K562 (cell line): ENCODE results near the gene AP1AR. TPM values are rescaled to one million over a fixed set of nuclear protein-coding genes. Genes with fewer than 3 reads are reported as not detected.
A peak's percentile ranks its signal among the peaks of the same experiment; 100 is the strongest.

ENCODE experiments used
- BDP1 ChIP-seq: IDR thresholded peaks from 3 replicates; pipeline ENCODE4 v1.6.1; 2011; ENCODE audit not compliant: insufficient read length, insufficient read depth
- CBX8 ChIP-seq: fragments of 200-600 bp; sonication (generic); IDR thresholded peaks from 2 replicates; pipeline ENCODE4 v1.6.1; 2012; ENCODE audit warnings: borderline replicate concordance, mixed run types, low read depth, mild to moderate bottlenecking, moderate library complexity, mixed read lengths, low read length, control low read depth, inconsistent platforms; ENCODE audit not compliant: poor library complexity, severe bottlenecking; ENCODE audit errors: extremely low read depth
- CHCHD3 ChIP-seq: fragments of 250-450 bp; sonication (Bioruptor Pico); IDR thresholded peaks from 2 replicates; pipeline ENCODE4 v2.1.2; 2022; ENCODE audit warnings: mild to moderate bottlenecking
- FOXJ2 ChIP-seq: fragments of 200-800 bp; sonication (Bioruptor generic); IDR thresholded peaks from 2 replicates; pipeline ENCODE4 v1.6.1; 2016; ENCODE audit warnings: missing genetic modification characterization, missing compliant biosample characterization
- HNRNPH1 ChIP-seq: fragments of 200-400 bp; formaldehyde crosslinking; optimal IDR thresholded peaks from 2 replicates; pipeline ENCODE3; 2017; ENCODE audit warnings: low read depth, mild to moderate bottlenecking, low read length, moderate library complexity
- KDM1A ChIP-seq, 2 experiments: fragments of 450-650 bp; IDR thresholded peaks; 2 replicates each; pipeline ENCODE4 v1.6.1; 2016; ENCODE audit warnings: mild to moderate bottlenecking in 2 of 2
- LEF1 ChIP-seq: fragments of 450-650 bp; IDR thresholded peaks from 2 replicates; pipeline ENCODE4 v1.6.1; 2016; ENCODE audit warnings: mild to moderate bottlenecking
- NR4A1 ChIP-seq, 2 experiments: fragments of 250-450 bp in 1 of 2; fragments of 450-650 bp in 1 of 2; sonication (Bioruptor Pico) in 1 of 2; IDR thresholded peaks; 2 replicates each; pipeline versions ENCODE4 v1.4.0 to v1.6.1; 2016 to 2020; ENCODE audit warnings: mild to moderate bottlenecking in 2 of 2, missing compliant biosample characterization in 1 of 2, missing genetic modification characterization in 1 of 2, moderate library complexity in 1 of 2
- PTRF ChIP-seq: fragments of 450-650 bp; IDR thresholded peaks from 2 replicates; pipeline ENCODE4 v1.6.1; 2016; ENCODE audit warnings: mild to moderate bottlenecking, missing genetic modification characterization, missing compliant biosample characterization
- SMARCE1 ChIP-seq: fragments of 450-650 bp; IDR thresholded peaks from 2 replicates; pipeline ENCODE4 v1.7.1; 2016; ENCODE audit warnings: mild to moderate bottlenecking
- SRSF7 ChIP-seq: fragments of 200-400 bp; formaldehyde crosslinking; optimal IDR thresholded peaks from 2 replicates; pipeline ENCODE3; 2017; ENCODE audit warnings: mild to moderate bottlenecking, low read depth, low read length
- YBX1 ChIP-seq: fragments of 450-650 bp; IDR thresholded peaks from 2 replicates; pipeline ENCODE4 v1.7.1; 2016; ENCODE audit warnings: mild to moderate bottlenecking
- ZBTB8A ChIP-seq: fragments of 450-650 bp; IDR thresholded peaks from 2 replicates; pipeline ENCODE4 v1.6.1; 2018; ENCODE audit warnings: mild to moderate bottlenecking, moderate library complexity; ENCODE audit not compliant: partially characterized antibody
- ZNF253 ChIP-seq: fragments of 250-450 bp; sonication (Bioruptor Pico); conservative IDR thresholded peaks from 2 replicates; pipeline ENCODE4 v1.6.1; 2021; ENCODE audit warnings: mild to moderate bottlenecking
- ZNF696 ChIP-seq: fragments of 250-450 bp; sonication (Bioruptor Pico); conservative IDR thresholded peaks from 2 replicates; pipeline ENCODE4 v1.4.0; 2020; ENCODE audit warnings: mild to moderate bottlenecking, moderate library complexity
- polyA plus RNA-seq, 8 experiments: library from polyadenylated mRNA; depleted of rRNA in 4 of 8; stranded (reverse) in 5 of 8; unstranded in 3 of 8; fragments of >200 nt; fragmentation: Nextera tagmentation in 2 of 8; fragmentation: Illumina TruSeq in 1 of 8; extraction: Ambion mirVana in 2 of 8; extraction: Trizol in 1 of 8; gene quantifications; 2 replicates each; pipeline versions ENCODE4 v1.2.1 to v1.2.3, GENCODE V29; 2011 to 2014; ENCODE audit warnings: inconsistent platforms in 1 of 8, missing spikeins in 1 of 8
- total RNA-seq, 7 experiments: library from RNA; depleted of rRNA in 6 of 7; stranded (reverse); fragments of >200 nt in 6 of 7; fragmentation: Illumina TruSeq in 2 of 7; extraction: Trizol in 2 of 7; gene quantifications; 2 replicates each; pipeline versions ENCODE4 v1.2.1 to v1.2.3, GENCODE V29; 2011 to 2021; ENCODE audit warnings: low replicate concordance in 1 of 7
- TF ChIP-seq, protein P1 (sequence below): fragments of 250-450 bp; sonication (Bioruptor Pico); IDR thresholded peaks from 2 replicates; pipeline ENCODE4 v1.4.0; 2020; ENCODE audit warnings: mild to moderate bottlenecking, moderate library complexity
- TF ChIP-seq, protein P2 (sequence below): fragments of 250-450 bp; sonication (Bioruptor Pico); IDR thresholded peaks from 2 replicates; pipeline ENCODE4 v1.8.0; 2022; ENCODE audit warnings: moderate library complexity, mild to moderate bottlenecking, inconsistent platforms
- TF ChIP-seq, protein P3 (sequence below): fragments of 450-650 bp; formaldehyde crosslinking; IDR thresholded peaks from 2 replicates; pipeline ENCODE4 v1.4.0; 2020; ENCODE audit warnings: mild to moderate bottlenecking, moderate library complexity
- TF ChIP-seq, protein P4 (sequence below), 2 experiments: fragments of 450-650 bp; conservative IDR thresholded peaks; 2 replicates each; pipeline ENCODE4 v1.6.1; 2017; ENCODE audit warnings: mild to moderate bottlenecking in 2 of 2, moderate library complexity in 2 of 2
- TF ChIP-seq, protein P5 (sequence below): fragments of 450-650 bp; IDR thresholded peaks from 2 replicates; pipeline ENCODE4 v1.6.1; 2016; ENCODE audit warnings: mild to moderate bottlenecking

The AP1AR gene
- total and polyA plus RNA-seq, 9 of the 15 experiments (the other 6 are each of a cell fraction or from before 2014, with no cell fraction given) = 2.6 to 20.7 (median 12.2) TPM

DNA sequence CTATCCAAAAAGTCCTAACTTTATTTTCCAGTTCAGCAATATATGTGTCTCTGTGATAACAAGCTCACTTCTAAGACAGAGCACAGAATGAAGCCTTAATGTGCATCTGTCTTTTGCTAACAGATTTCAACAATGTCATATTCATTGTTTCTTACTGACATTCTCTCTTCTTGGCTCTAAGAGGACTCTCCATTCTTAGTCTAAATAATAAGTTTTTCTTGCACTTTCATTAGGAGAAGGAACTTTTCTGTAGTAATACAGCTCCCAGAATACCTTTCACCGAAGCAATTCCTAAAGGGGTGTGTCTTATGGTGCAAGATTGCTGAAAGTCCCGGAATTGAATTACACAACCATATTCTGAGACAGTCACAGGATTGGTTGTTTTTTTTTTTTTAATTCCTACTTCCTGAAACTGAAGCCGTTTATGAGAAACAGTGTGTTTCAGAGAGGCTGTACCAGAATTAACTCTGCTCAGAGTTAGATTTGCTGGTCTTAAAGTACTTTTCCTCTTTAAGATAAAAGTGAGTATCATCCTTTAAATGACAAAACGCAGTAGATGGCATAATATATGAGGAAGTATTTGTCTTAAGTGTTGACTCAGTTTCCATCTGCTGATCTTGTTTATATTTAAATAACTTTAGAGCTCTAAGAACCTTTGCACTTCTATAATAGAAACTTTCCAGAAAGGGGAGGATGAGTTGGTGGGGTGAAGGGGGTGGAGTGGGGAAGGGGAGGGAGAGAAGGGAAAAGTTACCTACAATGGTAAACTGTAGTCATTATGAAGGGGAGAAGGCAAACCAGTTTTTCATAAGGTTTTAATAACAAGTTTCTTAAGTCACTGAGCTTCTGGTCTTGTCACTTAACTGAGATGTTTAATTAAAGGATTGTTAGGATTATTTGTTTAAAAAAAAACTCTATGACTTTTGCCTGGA, 65.6 kb downstream of the AP1AR start, which contains the start of gene ALPK1 (continued):
- TF ChIP-seq, protein P1, sequence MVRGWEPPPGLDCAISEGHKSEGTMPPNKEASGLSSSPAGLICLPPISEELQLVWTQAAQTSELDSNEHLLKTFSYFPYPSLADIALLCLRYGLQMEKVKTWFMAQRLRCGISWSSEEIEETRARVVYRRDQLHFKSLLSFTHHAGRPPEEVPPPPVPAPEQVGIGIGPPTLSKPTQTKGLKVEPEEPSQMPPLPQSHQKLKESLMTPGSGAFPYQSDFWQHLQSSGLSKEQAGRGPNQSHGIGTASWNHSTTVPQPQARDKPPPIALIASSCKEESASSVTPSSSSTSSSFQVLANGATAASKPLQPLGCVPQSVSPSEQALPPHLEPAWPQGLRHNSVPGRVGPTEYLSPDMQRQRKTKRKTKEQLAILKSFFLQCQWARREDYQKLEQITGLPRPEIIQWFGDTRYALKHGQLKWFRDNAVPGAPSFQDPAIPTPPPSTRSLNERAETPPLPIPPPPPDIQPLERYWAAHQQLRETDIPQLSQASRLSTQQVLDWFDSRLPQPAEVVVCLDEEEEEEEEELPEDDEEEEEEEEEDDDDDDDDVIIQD (CRISPR knock-in tag) = no peak
- TF ChIP-seq ZBTB8A (no peak), CHCHD3 (CRISPR knock-in tag) (no peak), ZNF696 (no peak), FOXJ2 (tag) (peak; percentile 69; the same call in 1 of the 2 replicates), BDP1 (no peak), ZNF253 (CRISPR knock-in tag) (no peak), CBX8 (no peak), SRSF7 (no peak), PTRF (no peak), SMARCE1 (no peak), NR4A1 (CRISPR knock-in tag; IDR thresholded peaks at IDR 0.05) (no peak), NR4A1 (tag; IDR thresholded peaks at IDR 0.05) (no peak), KDM1A (IDR thresholded peaks at IDR 0.05) (no peak), LEF1 (no peak), YBX1 (no peak), HNRNPH1 (no peak)
- TF ChIP-seq, protein P2, sequence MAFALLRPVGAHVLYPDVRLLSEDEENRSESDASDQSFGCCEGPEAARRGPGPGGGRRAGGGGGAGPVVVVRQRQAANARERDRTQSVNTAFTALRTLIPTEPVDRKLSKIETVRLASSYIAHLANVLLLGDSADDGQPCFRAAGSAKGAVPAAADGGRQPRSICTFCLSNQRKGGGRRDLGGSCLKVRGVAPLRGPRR = no peak
- TF ChIP-seq, protein P3, sequence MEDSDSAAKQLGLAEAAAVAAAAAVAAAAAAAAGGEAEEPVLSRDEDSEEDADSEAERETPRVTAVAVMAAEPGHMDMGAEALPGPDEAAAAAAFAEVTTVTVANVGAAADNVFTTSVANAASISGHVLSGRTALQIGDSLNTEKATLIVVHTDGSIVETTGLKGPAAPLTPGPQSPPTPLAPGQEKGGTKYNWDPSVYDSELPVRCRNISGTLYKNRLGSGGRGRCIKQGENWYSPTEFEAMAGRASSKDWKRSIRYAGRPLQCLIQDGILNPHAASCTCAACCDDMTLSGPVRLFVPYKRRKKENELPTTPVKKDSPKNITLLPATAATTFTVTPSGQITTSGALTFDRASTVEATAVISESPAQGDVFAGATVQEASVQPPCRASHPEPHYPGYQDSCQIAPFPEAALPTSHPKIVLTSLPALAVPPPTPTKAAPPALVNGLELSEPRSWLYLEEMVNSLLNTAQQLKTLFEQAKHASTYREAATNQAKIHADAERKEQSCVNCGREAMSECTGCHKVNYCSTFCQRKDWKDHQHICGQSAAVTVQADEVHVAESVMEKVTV = peak; percentile 31; the same call in 1 of the 2 replicates
- TF ChIP-seq, protein P4, sequence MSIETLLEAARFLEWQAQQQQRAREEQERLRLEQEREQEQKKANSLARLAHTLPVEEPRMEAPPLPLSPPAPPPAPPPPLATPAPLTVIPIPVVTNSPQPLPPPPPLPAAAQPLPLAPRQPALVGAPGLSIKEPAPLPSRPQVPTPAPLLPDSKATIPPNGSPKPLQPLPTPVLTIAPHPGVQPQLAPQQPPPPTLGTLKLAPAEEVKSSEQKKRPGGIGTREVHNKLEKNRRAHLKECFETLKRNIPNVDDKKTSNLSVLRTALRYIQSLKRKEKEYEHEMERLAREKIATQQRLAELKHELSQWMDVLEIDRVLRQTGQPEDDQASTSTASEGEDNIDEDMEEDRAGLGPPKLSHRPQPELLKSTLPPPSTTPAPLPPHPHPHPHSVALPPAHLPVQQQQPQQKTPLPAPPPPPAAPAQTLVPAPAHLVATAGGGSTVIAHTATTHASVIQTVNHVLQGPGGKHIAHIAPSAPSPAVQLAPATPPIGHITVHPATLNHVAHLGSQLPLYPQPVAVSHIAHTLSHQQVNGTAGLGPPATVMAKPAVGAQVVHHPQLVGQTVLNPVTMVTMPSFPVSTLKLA (conservative IDR thresholded peaks at IDR 0.05) = no peak
- TF ChIP-seq, protein P5, sequence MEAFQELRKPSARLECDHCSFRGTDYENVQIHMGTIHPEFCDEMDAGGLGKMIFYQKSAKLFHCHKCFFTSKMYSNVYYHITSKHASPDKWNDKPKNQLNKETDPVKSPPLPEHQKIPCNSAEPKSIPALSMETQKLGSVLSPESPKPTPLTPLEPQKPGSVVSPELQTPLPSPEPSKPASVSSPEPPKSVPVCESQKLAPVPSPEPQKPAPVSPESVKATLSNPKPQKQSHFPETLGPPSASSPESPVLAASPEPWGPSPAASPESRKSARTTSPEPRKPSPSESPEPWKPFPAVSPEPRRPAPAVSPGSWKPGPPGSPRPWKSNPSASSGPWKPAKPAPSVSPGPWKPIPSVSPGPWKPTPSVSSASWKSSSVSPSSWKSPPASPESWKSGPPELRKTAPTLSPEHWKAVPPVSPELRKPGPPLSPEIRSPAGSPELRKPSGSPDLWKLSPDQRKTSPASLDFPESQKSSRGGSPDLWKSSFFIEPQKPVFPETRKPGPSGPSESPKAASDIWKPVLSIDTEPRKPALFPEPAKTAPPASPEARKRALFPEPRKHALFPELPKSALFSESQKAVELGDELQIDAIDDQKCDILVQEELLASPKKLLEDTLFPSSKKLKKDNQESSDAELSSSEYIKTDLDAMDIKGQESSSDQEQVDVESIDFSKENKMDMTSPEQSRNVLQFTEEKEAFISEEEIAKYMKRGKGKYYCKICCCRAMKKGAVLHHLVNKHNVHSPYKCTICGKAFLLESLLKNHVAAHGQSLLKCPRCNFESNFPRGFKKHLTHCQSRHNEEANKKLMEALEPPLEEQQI = no peak
